WTC11 (cell line): ENCODE measurements around the gene OR51E1.

Experiments used
- CREM ChIP-seq: sonication (generic); formaldehyde crosslinking; IDR thresholded peaks from 2 replicates; pipeline ENCODE4 v1.8.1; 2022; ENCODE audit warnings: mild to moderate bottlenecking, missing genetic modification reagents, moderate library complexity
- ESRRA ChIP-seq: sonication (generic); formaldehyde crosslinking; IDR thresholded peaks from 2 replicates; pipeline ENCODE4 v1.8.1; 2022; ENCODE audit warnings: mild to moderate bottlenecking, missing genetic modification reagents, borderline replicate concordance
- KAT7 ChIP-seq: sonication (generic); formaldehyde crosslinking; IDR thresholded peaks from 2 replicates; pipeline ENCODE4 v1.8.1; 2023; ENCODE audit warnings: missing genetic modification reagents, mild to moderate bottlenecking, borderline replicate concordance
- NFE2L1 ChIP-seq: sonication (generic); formaldehyde crosslinking; IDR thresholded peaks from 2 replicates; pipeline ENCODE4 v1.8.1; 2023; ENCODE audit warnings: missing genetic modification reagents
- TEAD1 ChIP-seq: sonication (generic); formaldehyde crosslinking; IDR thresholded peaks from 2 replicates; pipeline ENCODE4 v1.8.0; 2022; ENCODE audit warnings: mild to moderate bottlenecking, missing genetic modification reagents
- ZNF138 ChIP-seq: sonication (generic); formaldehyde crosslinking; conservative IDR thresholded peaks from 2 replicates; pipeline ENCODE4 v1.8.1; 2022; ENCODE audit warnings: mild to moderate bottlenecking, moderate library complexity, missing genetic modification reagents
- ZNF232 ChIP-seq: sonication (generic); formaldehyde crosslinking; IDR thresholded peaks from 2 replicates; pipeline ENCODE4 v1.8.0; 2022; ENCODE audit warnings: mild to moderate bottlenecking, missing genetic modification reagents
- TF ChIP-seq, protein P1 (sequence below): fragments of 200-600 bp; IDR thresholded peaks from 2 replicates; pipeline ENCODE4 v1.8.0; 2022; ENCODE audit warnings: antibody characterized with exemption
- TF ChIP-seq, protein P2 (sequence below): sonication (generic); formaldehyde crosslinking; IDR thresholded peaks from 2 replicates; pipeline ENCODE4 v1.8.1; 2023; ENCODE audit warnings: mild to moderate bottlenecking, missing genetic modification reagents, moderate library complexity
- TF ChIP-seq, protein P3 (sequence below): sonication (generic); formaldehyde crosslinking; conservative IDR thresholded peaks from 2 replicates; pipeline ENCODE4 v1.8.1; 2022; ENCODE audit warnings: mild to moderate bottlenecking, missing genetic modification reagents
- TF ChIP-seq, protein P4 (sequence below): fragments of 250-450 bp; sonication (Bioruptor Pico); IDR thresholded peaks from 2 replicates; pipeline ENCODE4 v2.1.2; 2022; ENCODE audit warnings: mild to moderate bottlenecking, moderate library complexity
- TF ChIP-seq, protein P5 (sequence below): sonication (generic); formaldehyde crosslinking; IDR thresholded peaks from 2 replicates; pipeline ENCODE4 v1.8.1; 2022; ENCODE audit warnings: low read depth, missing genetic modification reagents, borderline replicate concordance
- TF ChIP-seq, protein P6 (sequence below): fragments of 250-450 bp; sonication (Bioruptor Pico); IDR thresholded peaks from 2 replicates; pipeline ENCODE4 v1.9.0; 2021; ENCODE audit warnings: mild to moderate bottlenecking, borderline replicate concordance
- TF ChIP-seq, protein P7 (sequence below): sonication (generic); formaldehyde crosslinking; IDR thresholded peaks from 2 replicates; pipeline ENCODE4 v1.8.0; 2022; ENCODE audit warnings: mild to moderate bottlenecking, missing genetic modification reagents

DNA sequence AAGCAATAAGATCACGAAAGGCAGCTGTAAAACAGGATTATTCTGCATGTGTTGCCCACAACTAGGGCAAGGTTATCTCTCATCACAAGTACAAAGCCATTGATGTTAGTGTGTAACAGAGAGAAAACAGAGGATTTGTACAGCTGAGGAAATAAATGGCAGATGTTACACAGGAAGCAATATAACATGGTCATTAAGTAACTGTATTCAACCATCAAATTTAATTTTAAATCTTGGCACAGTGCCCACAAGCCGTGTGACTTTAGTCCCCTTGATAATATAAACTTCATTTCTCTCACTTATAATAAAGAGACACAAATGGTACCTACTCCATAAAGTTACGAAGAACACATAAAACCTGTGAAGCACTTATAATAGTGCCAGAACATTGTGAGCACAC lies 36.6 kb downstream of the OR51E1 start:
- TF ChIP-seq, protein P1, sequence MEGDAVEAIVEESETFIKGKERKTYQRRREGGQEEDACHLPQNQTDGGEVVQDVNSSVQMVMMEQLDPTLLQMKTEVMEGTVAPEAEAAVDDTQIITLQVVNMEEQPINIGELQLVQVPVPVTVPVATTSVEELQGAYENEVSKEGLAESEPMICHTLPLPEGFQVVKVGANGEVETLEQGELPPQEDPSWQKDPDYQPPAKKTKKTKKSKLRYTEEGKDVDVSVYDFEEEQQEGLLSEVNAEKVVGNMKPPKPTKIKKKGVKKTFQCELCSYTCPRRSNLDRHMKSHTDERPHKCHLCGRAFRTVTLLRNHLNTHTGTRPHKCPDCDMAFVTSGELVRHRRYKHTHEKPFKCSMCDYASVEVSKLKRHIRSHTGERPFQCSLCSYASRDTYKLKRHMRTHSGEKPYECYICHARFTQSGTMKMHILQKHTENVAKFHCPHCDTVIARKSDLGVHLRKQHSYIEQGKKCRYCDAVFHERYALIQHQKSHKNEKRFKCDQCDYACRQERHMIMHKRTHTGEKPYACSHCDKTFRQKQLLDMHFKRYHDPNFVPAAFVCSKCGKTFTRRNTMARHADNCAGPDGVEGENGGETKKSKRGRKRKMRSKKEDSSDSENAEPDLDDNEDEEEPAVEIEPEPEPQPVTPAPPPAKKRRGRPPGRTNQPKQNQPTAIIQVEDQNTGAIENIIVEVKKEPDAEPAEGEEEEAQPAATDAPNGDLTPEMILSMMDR, result no peak
- no peak for TF ChIP-seq NFE2L1 (CRISPR knock-in tag)
- no peak for TF ChIP-seq TEAD1
- TF ChIP-seq, protein P2, sequence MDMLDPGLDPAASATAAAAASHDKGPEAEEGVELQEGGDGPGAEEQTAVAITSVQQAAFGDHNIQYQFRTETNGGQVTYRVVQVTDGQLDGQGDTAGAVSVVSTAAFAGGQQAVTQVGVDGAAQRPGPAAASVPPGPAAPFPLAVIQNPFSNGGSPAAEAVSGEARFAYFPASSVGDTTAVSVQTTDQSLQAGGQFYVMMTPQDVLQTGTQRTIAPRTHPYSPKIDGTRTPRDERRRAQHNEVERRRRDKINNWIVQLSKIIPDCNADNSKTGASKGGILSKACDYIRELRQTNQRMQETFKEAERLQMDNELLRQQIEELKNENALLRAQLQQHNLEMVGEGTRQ, result no peak
- TF ChIP-seq CREM (CRISPR knock-in tag), result no peak
- TF ChIP-seq ZNF232 (CRISPR knock-in tag), result no peak
- TF ChIP-seq, protein P3, sequence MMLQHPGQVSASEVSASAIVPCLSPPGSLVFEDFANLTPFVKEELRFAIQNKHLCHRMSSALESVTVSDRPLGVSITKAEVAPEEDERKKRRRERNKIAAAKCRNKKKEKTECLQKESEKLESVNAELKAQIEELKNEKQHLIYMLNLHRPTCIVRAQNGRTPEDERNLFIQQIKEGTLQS, result no peak
- TF ChIP-seq, protein P4, sequence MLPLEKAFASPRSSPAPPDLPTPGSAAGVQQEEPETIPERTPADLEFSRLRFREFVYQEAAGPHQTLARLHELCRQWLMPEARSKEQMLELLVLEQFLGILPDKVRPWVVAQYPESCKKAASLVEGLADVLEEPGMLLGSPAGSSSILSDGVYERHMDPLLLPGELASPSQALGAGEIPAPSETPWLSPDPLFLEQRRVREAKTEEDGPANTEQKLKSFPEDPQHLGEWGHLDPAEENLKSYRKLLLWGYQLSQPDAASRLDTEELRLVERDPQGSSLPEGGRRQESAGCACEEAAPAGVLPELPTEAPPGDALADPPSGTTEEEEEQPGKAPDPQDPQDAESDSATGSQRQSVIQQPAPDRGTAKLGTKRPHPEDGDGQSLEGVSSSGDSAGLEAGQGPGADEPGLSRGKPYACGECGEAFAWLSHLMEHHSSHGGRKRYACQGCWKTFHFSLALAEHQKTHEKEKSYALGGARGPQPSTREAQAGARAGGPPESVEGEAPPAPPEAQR (CRISPR knock-in tag), result no peak
- no peak for TF ChIP-seq KAT7 (CRISPR knock-in tag)
- TF ChIP-seq, protein P5, sequence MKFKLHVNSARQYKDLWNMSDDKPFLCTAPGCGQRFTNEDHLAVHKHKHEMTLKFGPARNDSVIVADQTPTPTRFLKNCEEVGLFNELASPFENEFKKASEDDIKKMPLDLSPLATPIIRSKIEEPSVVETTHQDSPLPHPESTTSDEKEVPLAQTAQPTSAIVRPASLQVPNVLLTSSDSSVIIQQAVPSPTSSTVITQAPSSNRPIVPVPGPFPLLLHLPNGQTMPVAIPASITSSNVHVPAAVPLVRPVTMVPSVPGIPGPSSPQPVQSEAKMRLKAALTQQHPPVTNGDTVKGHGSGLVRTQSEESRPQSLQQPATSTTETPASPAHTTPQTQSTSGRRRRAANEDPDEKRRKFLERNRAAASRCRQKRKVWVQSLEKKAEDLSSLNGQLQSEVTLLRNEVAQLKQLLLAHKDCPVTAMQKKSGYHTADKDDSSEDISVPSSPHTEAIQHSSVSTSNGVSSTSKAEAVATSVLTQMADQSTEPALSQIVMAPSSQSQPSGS (CRISPR knock-in tag), result no peak
- TF ChIP-seq, protein P6, sequence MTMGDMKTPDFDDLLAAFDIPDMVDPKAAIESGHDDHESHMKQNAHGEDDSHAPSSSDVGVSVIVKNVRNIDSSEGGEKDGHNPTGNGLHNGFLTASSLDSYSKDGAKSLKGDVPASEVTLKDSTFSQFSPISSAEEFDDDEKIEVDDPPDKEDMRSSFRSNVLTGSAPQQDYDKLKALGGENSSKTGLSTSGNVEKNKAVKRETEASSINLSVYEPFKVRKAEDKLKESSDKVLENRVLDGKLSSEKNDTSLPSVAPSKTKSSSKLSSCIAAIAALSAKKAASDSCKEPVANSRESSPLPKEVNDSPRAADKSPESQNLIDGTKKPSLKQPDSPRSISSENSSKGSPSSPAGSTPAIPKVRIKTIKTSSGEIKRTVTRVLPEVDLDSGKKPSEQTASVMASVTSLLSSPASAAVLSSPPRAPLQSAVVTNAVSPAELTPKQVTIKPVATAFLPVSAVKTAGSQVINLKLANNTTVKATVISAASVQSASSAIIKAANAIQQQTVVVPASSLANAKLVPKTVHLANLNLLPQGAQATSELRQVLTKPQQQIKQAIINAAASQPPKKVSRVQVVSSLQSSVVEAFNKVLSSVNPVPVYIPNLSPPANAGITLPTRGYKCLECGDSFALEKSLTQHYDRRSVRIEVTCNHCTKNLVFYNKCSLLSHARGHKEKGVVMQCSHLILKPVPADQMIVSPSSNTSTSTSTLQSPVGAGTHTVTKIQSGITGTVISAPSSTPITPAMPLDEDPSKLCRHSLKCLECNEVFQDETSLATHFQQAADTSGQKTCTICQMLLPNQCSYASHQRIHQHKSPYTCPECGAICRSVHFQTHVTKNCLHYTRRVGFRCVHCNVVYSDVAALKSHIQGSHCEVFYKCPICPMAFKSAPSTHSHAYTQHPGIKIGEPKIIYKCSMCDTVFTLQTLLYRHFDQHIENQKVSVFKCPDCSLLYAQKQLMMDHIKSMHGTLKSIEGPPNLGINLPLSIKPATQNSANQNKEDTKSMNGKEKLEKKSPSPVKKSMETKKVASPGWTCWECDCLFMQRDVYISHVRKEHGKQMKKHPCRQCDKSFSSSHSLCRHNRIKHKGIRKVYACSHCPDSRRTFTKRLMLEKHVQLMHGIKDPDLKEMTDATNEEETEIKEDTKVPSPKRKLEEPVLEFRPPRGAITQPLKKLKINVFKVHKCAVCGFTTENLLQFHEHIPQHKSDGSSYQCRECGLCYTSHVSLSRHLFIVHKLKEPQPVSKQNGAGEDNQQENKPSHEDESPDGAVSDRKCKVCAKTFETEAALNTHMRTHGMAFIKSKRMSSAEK (CRISPR knock-in tag), result no peak
- TF ChIP-seq, protein P7, sequence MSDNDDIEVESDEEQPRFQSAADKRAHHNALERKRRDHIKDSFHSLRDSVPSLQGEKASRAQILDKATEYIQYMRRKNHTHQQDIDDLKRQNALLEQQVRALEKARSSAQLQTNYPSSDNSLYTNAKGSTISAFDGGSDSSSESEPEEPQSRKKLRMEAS (CRISPR knock-in tag), result no peak
- TF ChIP-seq ZNF138 (CRISPR knock-in tag), result no peak
- no peak for TF ChIP-seq ESRRA (CRISPR knock-in tag)
